GM10266 (cell line): ENCODE data around the gene SLC16A9.

Source experiments
- DNase-seq: peaks from one replicate; pipeline ENCODE4 v3.0.0; 2012; ENCODE audit errors: extremely low spot score
- TF ChIP-seq, protein P1 (sequence below): IDR thresholded peaks from 2 replicates; pipeline ENCODE4 v1.5.1; 2012; ENCODE audit warnings: mild to moderate bottlenecking, low read depth; ENCODE audit not compliant: control insufficient read depth, insufficient read depth; ENCODE audit errors: missing control alignments

SLC16A9 gene

DNA sequence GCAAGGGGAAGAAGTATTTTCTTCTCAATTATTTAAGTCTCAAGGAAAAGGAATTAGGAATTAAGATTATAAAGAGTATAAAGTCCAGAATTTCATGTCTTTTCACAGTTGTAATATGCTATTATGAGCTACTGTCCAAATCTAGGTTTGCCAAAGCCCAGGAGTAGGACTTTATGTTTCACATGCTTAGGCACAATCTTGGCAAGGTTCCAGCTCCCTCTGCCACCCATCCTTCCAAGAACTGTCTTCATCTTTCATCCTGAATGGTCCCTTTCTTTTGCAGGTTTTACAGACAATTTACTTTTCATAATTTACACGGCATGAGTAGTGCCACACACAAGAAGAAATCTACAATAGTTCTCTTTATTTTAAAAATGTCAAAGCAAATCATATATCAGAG is 29.5 kb downstream of the SLC16A9 start:
- no peak for DNase-seq
- TF ChIP-seq, protein P1, sequence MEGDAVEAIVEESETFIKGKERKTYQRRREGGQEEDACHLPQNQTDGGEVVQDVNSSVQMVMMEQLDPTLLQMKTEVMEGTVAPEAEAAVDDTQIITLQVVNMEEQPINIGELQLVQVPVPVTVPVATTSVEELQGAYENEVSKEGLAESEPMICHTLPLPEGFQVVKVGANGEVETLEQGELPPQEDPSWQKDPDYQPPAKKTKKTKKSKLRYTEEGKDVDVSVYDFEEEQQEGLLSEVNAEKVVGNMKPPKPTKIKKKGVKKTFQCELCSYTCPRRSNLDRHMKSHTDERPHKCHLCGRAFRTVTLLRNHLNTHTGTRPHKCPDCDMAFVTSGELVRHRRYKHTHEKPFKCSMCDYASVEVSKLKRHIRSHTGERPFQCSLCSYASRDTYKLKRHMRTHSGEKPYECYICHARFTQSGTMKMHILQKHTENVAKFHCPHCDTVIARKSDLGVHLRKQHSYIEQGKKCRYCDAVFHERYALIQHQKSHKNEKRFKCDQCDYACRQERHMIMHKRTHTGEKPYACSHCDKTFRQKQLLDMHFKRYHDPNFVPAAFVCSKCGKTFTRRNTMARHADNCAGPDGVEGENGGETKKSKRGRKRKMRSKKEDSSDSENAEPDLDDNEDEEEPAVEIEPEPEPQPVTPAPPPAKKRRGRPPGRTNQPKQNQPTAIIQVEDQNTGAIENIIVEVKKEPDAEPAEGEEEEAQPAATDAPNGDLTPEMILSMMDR, result no peak

DNA sequence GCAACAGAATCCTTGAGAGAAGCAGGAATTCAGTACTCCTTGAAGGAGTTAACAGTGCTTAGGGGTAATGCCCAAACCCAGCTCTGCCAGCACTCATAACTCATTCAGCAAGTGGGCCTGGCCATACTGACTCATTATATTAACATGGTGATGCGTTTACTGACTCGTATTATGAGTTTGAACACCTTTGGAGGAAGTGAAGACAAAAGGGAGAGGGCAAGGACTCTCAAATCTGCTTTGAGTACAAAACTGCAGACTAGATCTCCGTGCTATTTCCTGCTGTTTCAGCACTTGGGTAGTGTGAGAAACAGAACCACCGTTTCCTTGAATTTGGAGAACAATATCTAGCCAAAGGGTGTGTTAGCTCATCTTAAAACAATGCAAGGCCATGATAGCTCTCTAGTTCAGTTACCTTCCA is 30.8 kb downstream of the SLC16A9 start:
- DNase-seq, result no peak
- TF ChIP-seq, protein P1, result no peak

DNA sequence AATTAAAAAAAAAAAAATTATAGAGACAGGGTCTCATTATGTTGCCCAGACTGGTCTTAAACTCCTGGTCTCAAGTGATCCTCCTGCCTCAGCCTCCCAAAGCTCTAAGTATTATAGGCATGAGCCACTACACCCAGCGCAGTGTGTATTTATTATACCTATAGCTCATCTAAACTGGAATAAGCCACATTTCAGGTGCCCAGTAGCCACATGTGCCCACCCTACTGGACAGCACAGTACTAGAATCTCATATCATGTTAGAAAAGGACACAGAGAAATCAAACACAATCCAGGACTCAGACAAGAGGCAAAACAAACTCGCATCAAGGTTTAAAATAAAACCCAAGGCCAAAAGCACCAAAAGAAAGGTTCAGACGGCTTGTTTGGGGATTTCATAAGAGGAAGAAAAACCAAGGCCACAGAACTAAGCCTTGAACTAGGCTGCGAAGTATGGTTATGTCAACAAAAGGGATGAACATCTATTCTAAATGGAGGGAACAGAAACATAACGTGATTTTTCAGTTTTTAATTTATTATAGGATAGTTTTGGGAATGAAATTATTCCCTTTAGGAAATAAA is 32.3 kb downstream of the SLC16A9 start:
- TF ChIP-seq, protein P1, result no peak
- DNase-seq, result no peak

DNA sequence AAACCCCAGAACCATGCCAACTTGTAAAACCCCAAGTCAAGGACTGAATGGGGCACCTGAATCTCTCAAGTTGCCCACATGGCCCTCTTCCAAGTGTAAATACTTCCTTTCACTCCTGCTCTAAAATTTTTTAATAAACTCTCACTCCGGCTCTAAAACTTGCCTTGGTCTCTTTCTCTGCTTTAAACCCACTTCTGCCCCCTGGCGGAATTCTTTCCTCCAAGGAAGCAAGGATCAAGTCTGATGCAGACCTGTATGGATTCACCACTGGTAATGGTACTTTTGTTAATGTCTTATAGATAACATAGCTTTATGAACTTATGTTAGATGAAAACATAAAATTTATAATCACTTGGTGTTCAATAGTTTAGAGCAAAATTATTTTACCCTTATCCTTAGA is 33.8 kb downstream of the SLC16A9 start:
- DNase-seq, result no peak
- TF ChIP-seq, protein P1, result no peak

DNA sequence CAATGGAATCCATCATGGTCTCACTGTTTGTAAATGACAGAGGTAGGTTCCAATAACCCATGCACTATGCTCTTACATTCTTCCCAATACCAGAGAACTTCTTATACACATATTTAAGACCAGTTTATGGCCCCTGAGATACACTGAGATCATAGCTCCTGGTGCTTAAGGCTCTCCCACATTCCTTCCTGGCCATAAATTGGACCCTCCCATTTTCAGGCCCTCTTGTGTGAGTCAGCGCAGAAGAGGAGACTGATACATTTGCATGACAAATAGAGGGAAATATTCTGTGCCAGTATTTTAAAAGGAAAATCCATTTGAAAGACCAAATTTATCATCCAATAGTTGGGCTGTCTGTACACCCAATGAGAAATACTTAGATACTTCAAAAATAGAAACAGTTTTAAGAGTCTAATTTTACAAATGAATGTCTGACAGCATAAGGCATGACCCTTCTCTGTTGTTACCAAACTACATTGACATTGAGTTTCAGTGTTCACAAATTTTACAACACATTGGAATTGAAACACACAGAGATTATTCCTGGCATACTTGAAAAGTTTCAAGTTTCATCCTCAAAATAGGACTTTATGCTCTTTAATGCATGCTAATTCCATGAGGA is 35.3 kb downstream of the SLC16A9 start:
- TF ChIP-seq, protein P1, result no peak
- no peak for DNase-seq

DNA sequence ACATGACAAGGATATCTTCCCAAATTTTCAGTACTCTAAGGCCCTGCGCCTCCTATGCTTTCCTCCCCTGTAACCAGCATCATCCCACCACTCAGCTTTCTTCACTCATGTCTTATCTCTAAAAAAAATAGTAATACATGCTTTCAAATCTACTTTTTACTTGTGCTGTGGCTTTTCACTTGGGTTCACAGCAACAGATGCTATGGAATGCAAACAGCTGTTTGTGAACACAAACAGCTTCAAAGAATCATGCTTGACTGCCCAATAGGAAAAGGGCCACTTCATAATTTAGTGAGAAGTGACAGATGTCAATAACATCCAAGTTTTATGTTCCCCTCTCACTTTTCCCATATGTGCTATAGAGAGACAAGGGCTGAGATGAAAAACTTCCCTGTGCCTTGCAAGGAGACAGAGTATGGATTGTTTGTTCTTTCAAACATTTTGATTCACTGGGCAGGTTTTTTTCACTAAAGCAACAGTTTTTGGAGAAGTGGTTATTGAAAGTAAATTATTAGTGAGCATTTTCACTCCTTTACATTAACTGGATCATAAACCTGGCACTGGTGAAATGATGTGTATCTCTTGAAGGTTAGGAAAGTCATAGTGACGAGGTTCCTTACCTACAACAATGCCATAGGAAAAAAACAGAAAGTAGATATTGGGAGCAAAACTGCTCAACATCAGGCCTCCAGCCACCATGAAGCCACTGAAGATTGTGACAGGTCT is 37.3 kb downstream of the SLC16A9 start:
- TF ChIP-seq, protein P1, result no peak

DNA sequence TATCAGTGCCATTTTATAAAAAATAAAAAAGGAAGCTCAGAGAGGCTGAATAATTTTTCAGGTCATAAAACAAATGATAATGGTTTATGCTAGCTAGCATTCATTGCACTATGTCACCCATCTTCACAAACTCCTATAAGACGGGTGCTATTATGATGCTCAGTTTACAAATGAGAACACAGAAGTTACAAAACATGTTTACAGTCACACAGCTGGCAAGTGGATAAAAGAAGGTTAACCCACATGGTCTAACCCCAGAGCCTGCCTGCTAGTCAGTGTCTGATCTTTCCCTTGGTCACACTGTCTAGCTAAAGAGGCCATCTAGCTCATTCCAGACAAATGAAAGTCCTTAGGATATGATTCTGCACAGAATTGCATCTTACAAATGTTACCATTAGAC is 39.4 kb downstream of the SLC16A9 start:
- no peak for DNase-seq
- TF ChIP-seq, protein P1, result no peak

More for the DNA sequence above, 37.3 kb downstream of the SLC16A9 start:
- no peak for DNase-seq
